HCT116 (cell line): Measurements from ENCODE around the gene SPRN. TPM values are rescaled to one million over a fixed set of nuclear protein-coding genes. Genes with fewer than 3 reads are reported as not detected.

Source experiments
- ATAC-seq: fragments of 200-7000 bp; cut with Tn5 transposase; 2 replicates; pipeline ENCODE4 v1.9.1; 2020; ENCODE audit warnings: mild to moderate bottlenecking, moderate library complexity
- BruUV-seq: library from RNA; stranded (reverse); fragments of 400-500 nt; replicated peaks from 2 replicates; lab custom pipeline; 2021; lab: Mats Ljungman, UMichigan
- CTCF ChIA-PET: fragments of 300-600 bp; sonication (Branson Sonifier 250); formaldehyde crosslinking; loops from one replicate; lab custom pipeline; 2021; ENCODE audit warnings: antibody characterized with exemption; lab: Charles Lee
- POLR2A ChIA-PET: fragments of 300-600, 350-600 bp; sonication (Branson Sonifier 250); formaldehyde crosslinking; loops from one replicate; lab custom pipeline; 2021; ENCODE audit warnings: antibody characterized with exemption; lab: Charles Lee
- RAD21 ChIA-PET, 2 experiments: fragments of 300-600 bp; sonication (Branson Sonifier 250); formaldehyde crosslinking; loops; one replicate each; lab custom pipeline; 2023; ENCODE audit warnings: low total read pairs in 2 of 2; ENCODE audit not compliant: uncharacterized antibody in 2 of 2, unreplicated experiment in 2 of 2, low non-redundant PET in 1 of 2; lab: Charles Lee
- DNase-seq: peaks from one replicate; pipeline ENCODE4 v3.0.0-alpha.2; 2010; ENCODE audit warnings: low read depth, low spot score
- H2AFZ ChIP-seq: fragments of 200-600 bp; shearing (Covaris generic), sonication (generic); 2 replicates; pipeline ENCODE4 v1.6.1; 2017; ENCODE audit warnings: low read depth, mixed run types, mixed read lengths, antibody characterized with exemption, low read length; ENCODE audit not compliant: poor library complexity, severe bottlenecking
- H3K27ac ChIP-seq: 2 replicates; pipeline ENCODE4 v1.5.1; 2012; ENCODE audit warnings: low read depth, low read length
- H3K27me3 ChIP-seq: fragments of 200-600 bp; sonication (generic); 2 replicates; pipeline ENCODE4 v1.6.1; 2016; ENCODE audit warnings: mixed run types, low read length, mixed read lengths; ENCODE audit not compliant: insufficient read depth
- H3K36me3 ChIP-seq, 2 experiments: fragments of 200-500 bp in 1 of 2; fragments of 200-600 bp in 1 of 2; sonication (Bioruptor generic) in 1 of 2; sonication (generic) in 1 of 2; 2 replicates each; pipeline versions ENCODE4 v1.5.1 to v1.6.1; 2014 to 2016; ENCODE audit warnings: low read length in 2 of 2, inconsistent platforms in 1 of 2, mixed read lengths in 1 of 2, mixed run types in 1 of 2; ENCODE audit not compliant: insufficient read depth in 2 of 2, control insufficient read depth in 1 of 2
- H3K4me1 ChIP-seq, 2 experiments: fragments of 200-600 bp in 1 of 2; sonication (generic) in 1 of 2; 2 replicates each; pipeline versions ENCODE4 v1.5.1 to v1.6.1; 2012 to 2017; ENCODE audit warnings: low read length in 2 of 2, inconsistent platforms in 1 of 2, mild to moderate bottlenecking in 1 of 2, mixed read lengths in 1 of 2, mixed run types in 1 of 2, moderate library complexity in 1 of 2; ENCODE audit not compliant: insufficient read depth in 2 of 2, control insufficient read depth in 1 of 2
- H3K4me2 ChIP-seq: fragments of 200-600 bp; sonication (generic); 2 replicates; pipeline ENCODE4 v1.6.1; 2017; ENCODE audit warnings: mixed run types, low read length, mixed read lengths
- H3K4me3 ChIP-seq, 2 experiments: fragments of 200-600 bp in 1 of 2; sonication (generic) in 1 of 2; replicated peaks in 1 of 2; 2 replicates each; pipeline ENCODE4 v1.5.1; 2011 to 2016; ENCODE audit warnings: low read length in 2 of 2, control low read depth in 1 of 2, low read depth in 1 of 2, mild to moderate bottlenecking in 1 of 2, mixed read lengths in 1 of 2, mixed run types in 1 of 2
- H3K79me2 ChIP-seq: fragments of 200-600 bp; sonication (generic); 2 replicates; pipeline ENCODE4 v1.6.1; 2017; ENCODE audit warnings: mild to moderate bottlenecking, mixed run types, low read length, moderate library complexity, mixed read lengths; ENCODE audit not compliant: insufficient read depth
- H3K9ac ChIP-seq: fragments of 200-600 bp; sonication (generic); 2 replicates; pipeline ENCODE4 v1.6.1; 2016; ENCODE audit warnings: low read length, mixed read lengths
- H3K9me2 ChIP-seq: fragments of 200-600 bp; sonication (generic), shearing (Covaris generic); 2 replicates; pipeline ENCODE4 v1.6.1; 2017; ENCODE audit warnings: mixed run types, mild to moderate bottlenecking, moderate library complexity; ENCODE audit not compliant: insufficient read depth
- H3K9me3 ChIP-seq, 2 experiments: fragments of 200-500 bp in 1 of 2; fragments of 200-600 bp in 1 of 2; sonication (Bioruptor generic) in 1 of 2; sonication (generic) in 1 of 2; 2 replicates each; pipeline ENCODE4 v1.6.1; 2014 to 2017; ENCODE audit warnings: low read length in 2 of 2, mixed read lengths in 2 of 2, inconsistent platforms in 1 of 2, low read depth in 1 of 2, mild to moderate bottlenecking in 1 of 2, mixed run types in 1 of 2, moderate library complexity in 1 of 2; ENCODE audit not compliant: control insufficient read depth in 1 of 2, insufficient read depth in 1 of 2
- H4K20me1 ChIP-seq: fragments of 200-600 bp; sonication (generic), shearing (Covaris generic); 2 replicates; pipeline ENCODE4 v1.6.1; 2017; ENCODE audit warnings: mixed run types, mild to moderate bottlenecking, moderate library complexity; ENCODE audit not compliant: insufficient read depth
- CEBPB ChIP-seq: IDR thresholded peaks from 2 replicates; pipeline ENCODE4 v1.6.1; 2012; ENCODE audit warnings: low read depth
- EGR1 ChIP-seq: IDR thresholded peaks from 2 replicates; pipeline ENCODE4 v1.6.1; 2012; ENCODE audit warnings: low read depth
- ELF1 ChIP-seq: IDR thresholded peaks from 2 replicates; pipeline ENCODE4 v1.6.1; 2012; ENCODE audit warnings: low read depth, borderline replicate concordance
- EZH2 ChIP-seq: fragments of 200-600 bp; sonication (generic); IDR thresholded peaks from 2 replicates; pipeline ENCODE4 v1.6.1; 2017; ENCODE audit warnings: antibody characterized with exemption, mixed run types
- EZH2phosphoT487 ChIP-seq: fragments of 200-600 bp; IDR thresholded peaks from 2 replicates; pipeline ENCODE4 v1.6.1; 2018; ENCODE audit warnings: antibody characterized with exemption, borderline replicate concordance
- FOSL1 ChIP-seq: IDR thresholded peaks from 2 replicates; pipeline ENCODE4 v1.6.1; 2012; ENCODE audit warnings: low read depth
- MAX ChIP-seq: IDR thresholded peaks from 2 replicates; pipeline ENCODE4 v1.6.1; 2012
- POLR2A ChIP-seq: IDR thresholded peaks from 2 replicates; pipeline ENCODE4 v1.7.0; 2011; ENCODE audit warnings: borderline replicate concordance; ENCODE audit not compliant: insufficient read depth, insufficient read length; ENCODE audit errors: extremely low read depth
- SIN3A ChIP-seq: IDR thresholded peaks from 2 replicates; pipeline ENCODE4 v1.6.1; 2012; ENCODE audit warnings: low read depth
- SP1 ChIP-seq: IDR thresholded peaks from 2 replicates; pipeline ENCODE4 v1.6.1; 2012; ENCODE audit warnings: low read depth
- ZFX ChIP-seq: fragments of 450-650 bp; IDR thresholded peaks from 2 replicates; pipeline ENCODE4 v1.6.1; 2017
- ZNF274 ChIP-seq: fragments of 200-500 bp; sonication (Bioruptor generic); IDR thresholded peaks from 2 replicates; pipeline ENCODE4 v1.6.1; 2014; ENCODE audit warnings: mild to moderate bottlenecking, low read depth, low read length, inconsistent platforms
- intact Hi-C: fragments of 100-400 bp; cut with micrococcal nuclease; formaldehyde crosslinking; loops from 2 replicates; pipeline ENCODE4 v1.10.0; 2022
- total RNA-seq: library from RNA; stranded (reverse); gene quantifications from one replicate; pipeline ENCODE4 v1.2.1, GENCODE V29; 2021; ENCODE audit not compliant: unreplicated experiment
- TF ChIP-seq, protein P1 (sequence below): IDR thresholded peaks from 2 replicates; pipeline ENCODE4 v1.6.1; 2012; ENCODE audit warnings: low read depth

Gene SPRN
- total RNA-seq, 1 experiment from 2014 or later, result not detected

DNA sequence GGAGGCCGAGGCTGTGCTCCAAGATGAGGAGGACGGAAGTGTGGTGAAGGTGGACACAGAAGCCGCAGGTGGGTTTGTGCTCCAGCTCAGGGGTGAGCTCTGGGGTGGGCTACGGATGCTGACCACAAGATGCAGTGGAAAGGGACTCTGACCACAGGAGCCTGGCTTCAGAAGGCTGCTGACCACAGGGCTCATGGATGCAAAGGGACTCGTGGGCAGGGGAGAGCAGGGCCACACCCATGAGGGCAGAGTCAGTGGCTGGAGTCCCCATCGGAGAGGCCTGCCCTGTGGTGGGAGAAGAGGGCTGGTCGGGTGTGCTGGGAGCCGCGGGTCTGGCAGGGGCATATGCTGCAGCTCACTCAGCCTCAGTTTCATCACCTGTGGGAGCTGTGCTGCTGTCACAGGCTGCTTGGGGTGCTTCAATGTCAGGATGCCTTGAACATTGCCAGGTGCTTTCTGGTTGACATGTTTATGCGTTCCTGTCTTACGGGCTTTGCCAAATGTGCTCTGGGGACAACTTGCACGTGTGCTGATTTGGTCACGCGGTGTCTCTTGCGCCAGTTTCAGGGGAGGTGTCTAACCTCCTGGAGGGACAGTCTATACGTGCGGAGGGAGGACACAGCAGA, 43.0 kb upstream of the SPRN start:
- Histone ChIP-seq H3K9me3 (no peaks in the 10 kb centered on the region), H4K20me1 (no peaks in the 10 kb centered on the region), H3K9me2 (no peaks in the 10 kb centered on the region), H3K27me3 (no peaks in the 10 kb centered on the region), H3K4me2 (no peak overlapping the region), H3K9ac (no peak overlapping the region), H3K79me2 (no peaks in the 10 kb centered on the region), H3K4me1 (no peaks in the 10 kb centered on the region), H3K36me3 (no peaks in the 10 kb centered on the region), H2AFZ (no peak overlapping the region), H3K27ac (no peak overlapping the region), H3K4me3 (no peak overlapping the region)
- ChIA-PET POLR2A (interaction anchor here (0.5 kb wide), 1 partner anchor 1219 kb away, joined by 3 read pairs; no protein-coding TSS in a partner anchor), RAD21 (no interaction called here), CTCF (no interaction called here)
- DNase-seq (no peak), ATAC-seq (no peak)
- no peak for TF ChIP-seq FOSL1
- TF ChIP-seq EGR1, result no peak
- no peak for TF ChIP-seq EZH2
- no peak for TF ChIP-seq ZNF274
- BruUV-seq, result no TSS peak
- intact Hi-C loops, result no loop called here

GRCh38 chr10:133466683-133467275, 42.4 kb upstream of the SPRN start:
- ChIA-PET POLR2A (no interaction called here), CTCF (no interaction called here)
- no peak overlapping the region for H2AFZ ChIP-seq
- H3K79me2 ChIP-seq, result no peaks in the 10 kb centered on the region
- no peak overlapping the region for H3K27ac ChIP-seq
- H3K4me2 ChIP-seq, result no peak overlapping the region
- H3K4me3 ChIP-seq, result no peak overlapping the region
- TF ChIP-seq EZH2, result no peak
- TF ChIP-seq ZFX, result no peak
- no peak for TF ChIP-seq SIN3A
- TF ChIP-seq POLR2A, result no peak
- TF ChIP-seq, protein P1, sequence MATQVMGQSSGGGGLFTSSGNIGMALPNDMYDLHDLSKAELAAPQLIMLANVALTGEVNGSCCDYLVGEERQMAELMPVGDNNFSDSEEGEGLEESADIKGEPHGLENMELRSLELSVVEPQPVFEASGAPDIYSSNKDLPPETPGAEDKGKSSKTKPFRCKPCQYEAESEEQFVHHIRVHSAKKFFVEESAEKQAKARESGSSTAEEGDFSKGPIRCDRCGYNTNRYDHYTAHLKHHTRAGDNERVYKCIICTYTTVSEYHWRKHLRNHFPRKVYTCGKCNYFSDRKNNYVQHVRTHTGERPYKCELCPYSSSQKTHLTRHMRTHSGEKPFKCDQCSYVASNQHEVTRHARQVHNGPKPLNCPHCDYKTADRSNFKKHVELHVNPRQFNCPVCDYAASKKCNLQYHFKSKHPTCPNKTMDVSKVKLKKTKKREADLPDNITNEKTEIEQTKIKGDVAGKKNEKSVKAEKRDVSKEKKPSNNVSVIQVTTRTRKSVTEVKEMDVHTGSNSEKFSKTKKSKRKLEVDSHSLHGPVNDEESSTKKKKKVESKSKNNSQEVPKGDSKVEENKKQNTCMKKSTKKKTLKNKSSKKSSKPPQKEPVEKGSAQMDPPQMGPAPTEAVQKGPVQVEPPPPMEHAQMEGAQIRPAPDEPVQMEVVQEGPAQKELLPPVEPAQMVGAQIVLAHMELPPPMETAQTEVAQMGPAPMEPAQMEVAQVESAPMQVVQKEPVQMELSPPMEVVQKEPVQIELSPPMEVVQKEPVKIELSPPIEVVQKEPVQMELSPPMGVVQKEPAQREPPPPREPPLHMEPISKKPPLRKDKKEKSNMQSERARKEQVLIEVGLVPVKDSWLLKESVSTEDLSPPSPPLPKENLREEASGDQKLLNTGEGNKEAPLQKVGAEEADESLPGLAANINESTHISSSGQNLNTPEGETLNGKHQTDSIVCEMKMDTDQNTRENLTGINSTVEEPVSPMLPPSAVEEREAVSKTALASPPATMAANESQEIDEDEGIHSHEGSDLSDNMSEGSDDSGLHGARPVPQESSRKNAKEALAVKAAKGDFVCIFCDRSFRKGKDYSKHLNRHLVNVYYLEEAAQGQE, result no peak
- TF ChIP-seq EGR1, result no peak
- no peak for TF ChIP-seq MAX
- no peak for TF ChIP-seq EZH2phosphoT487
- no peak for TF ChIP-seq SP1
- no peak for TF ChIP-seq ELF1
- TF ChIP-seq CEBPB, result no peak
- TF ChIP-seq, all 23 proteins: peak for 0
- ATAC-seq (no peak), DNase-seq (no peak)
- Histone ChIP-seq H3K4me1 (no peaks in the 10 kb centered on the region), H3K27me3 (no peaks in the 10 kb centered on the region), H3K36me3 (no peaks in the 10 kb centered on the region), H3K9ac (no peak overlapping the region), H3K9me2 (no peaks in the 10 kb centered on the region), H3K9me3 (no peaks in the 10 kb centered on the region), H4K20me1 (no peaks in the 10 kb centered on the region)
- no TSS peak for BruUV-seq
- intact Hi-C loops, result no loop called here
- RAD21 ChIA-PET, result no interaction called here
